NCI-H1417 treated with DMSO at 0.1 percent for 48 hours (cell line): ENCODE data around the gene RASAL1.
A peak's percentile ranks its signal among the peaks of the same experiment; 100 is the strongest.
"Not testable (repeated sequence)": the region's sequence is repeated elsewhere in the genome, so short reads cannot be mapped to it uniquely, and the experiment has no call there.

Source experiments
- DNase-seq: peaks from one replicate; lab custom pipeline; 2025; lab: John Stamatoyannopoulos, UW

The RASAL1 gene

DNA sequence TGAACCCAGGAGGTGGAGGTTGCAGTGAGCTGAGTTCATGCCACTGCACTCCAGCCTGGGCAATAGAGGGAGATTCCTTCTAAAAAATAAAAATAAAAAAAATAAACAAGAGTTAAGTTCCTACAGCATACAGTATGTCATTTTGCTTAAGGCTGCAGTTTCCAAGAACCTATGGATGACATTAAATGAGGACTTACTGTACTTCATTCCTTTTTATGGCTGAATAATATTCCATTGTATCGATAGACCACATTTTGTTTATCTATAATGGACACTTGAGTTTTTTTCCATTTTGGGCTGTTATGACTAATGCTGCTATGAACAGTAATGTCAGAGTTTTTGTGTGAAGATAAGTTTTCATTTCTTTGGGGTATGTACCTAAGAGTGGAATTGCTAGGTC, 17.4 kb downstream of the RASAL1 start:
- DNase-seq, result no peak

DNA sequence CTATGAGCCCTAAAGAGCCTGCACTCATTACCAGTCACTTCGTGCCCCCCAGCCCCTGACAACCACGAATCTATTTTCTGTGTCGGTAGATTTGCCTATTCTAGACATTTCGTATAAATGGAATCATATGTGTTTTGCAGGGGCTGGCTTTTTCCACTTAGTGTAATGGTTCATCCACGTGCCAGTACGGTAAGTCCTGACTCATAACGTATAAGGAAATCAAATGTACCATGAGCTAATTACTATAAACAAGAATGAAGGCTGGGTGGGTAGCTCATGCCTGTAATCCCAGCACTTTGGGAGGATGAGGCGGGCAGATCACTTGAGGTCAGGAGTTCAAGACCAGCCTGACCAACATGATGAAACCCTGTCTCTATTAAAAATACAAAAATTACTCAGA, 17.9 kb downstream of the RASAL1 start:
- DNase-seq, result not testable (repeated sequence)

DNA sequence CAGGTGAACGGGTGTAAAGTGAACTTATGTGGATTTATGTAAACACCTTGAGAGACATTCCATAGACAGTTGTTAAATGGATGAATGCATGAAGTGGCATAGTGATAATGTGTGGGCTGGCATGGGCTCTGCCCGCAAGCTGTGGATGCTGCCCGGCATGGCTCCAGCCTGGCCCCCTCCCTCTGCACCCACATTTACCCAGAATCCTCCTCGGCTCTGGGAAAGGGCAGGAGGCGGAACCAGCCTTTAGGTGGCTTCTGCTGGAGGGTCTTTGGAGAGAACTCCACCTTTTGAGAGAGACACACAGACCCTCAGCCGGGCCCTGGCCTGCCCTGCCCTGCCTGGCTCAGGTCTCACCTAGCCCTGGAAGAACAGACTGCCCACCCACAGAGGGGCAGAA, 18.7 kb downstream of the RASAL1 start:
- no peak for DNase-seq

DNA sequence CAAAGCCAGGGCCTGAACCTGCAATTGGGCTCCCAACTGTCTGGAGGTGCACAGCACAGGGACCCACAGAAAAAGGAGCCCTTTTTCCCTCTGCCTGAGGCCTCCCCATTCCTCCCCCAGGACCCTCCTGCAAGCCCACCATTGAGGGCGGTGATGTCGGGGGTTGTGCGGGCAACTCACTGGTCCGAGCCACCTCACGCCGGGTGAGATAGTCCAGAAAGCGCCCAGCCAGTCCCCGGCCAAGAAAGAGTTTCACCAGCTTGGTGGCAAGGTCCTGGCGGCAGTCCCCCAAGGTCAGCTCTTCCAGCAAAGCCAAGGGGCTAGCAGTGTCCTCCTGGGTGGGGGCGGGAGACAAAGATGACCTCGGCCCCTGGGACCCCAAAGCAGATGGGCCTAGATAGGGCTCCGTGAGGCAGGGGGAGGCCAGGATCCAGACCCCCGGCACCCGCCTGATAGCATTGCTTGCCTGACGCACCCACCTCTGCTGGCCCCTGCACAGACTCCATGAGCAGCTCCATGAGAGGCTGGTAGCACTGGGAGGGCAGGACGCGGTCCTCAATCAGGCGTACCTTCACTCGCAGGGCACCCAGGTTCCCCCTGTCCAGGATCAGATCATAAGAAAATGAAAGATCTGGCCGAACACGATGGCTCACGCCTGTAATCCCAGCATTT, 20.0 kb downstream of the RASAL1 start:
- no peak for DNase-seq

DNA sequence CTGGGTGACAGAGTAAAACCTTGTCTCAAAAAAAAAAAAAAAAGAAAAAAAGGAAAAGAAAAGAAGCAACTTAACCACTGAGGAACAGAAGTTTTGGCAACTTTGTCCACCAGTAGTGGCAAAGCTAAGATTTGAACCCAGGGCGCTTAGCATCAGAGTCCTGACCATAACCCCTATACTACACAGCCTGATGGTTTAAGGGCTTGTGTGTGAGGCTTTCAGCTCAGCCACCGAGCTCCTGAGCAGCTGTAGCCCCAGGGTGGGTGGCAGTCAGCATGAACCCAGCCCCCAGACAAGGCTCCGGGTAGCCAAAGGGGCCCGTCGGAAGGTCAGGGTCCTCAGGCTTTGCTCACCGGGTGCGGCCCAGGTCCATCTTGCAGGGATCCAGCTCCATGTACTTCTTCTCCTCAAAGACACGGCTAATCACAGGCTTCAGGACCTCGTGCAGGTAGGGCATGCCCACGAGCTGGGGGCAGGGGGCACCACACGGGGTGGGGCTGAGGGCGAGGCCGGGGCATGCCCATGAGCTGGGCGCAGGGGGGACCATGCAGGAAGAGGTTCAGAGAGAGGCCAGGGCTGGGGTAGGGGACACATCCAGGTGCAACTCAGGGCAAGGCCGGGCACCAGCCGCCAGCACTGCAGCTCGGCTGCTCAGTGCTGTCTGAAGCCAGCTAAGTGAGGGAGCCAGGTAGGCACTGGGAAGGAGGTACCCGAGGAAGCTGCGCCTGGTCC, 20.9 kb downstream of the RASAL1 start:
- no peak for DNase-seq

DNA sequence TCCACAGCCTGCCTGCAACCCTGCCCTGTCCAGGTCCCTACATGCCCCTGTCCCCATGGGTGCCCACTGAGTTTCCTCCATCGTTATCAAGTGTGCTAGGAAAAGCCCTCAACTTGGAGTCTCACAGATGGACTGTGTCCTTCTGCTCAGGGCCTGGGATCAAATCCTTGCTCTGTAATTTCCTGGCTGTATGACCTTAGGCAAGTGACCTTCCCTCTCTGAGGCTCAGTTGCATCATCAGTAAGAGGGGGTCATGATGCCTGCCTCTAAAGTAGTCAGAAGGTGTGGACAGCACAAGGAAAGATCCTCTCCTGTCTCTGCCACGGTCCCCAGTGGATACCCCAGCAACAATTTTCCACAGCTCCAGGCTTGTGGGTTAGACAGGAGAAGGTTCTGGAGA, 22.2 kb downstream of the RASAL1 start:
- no peak for DNase-seq

DNA sequence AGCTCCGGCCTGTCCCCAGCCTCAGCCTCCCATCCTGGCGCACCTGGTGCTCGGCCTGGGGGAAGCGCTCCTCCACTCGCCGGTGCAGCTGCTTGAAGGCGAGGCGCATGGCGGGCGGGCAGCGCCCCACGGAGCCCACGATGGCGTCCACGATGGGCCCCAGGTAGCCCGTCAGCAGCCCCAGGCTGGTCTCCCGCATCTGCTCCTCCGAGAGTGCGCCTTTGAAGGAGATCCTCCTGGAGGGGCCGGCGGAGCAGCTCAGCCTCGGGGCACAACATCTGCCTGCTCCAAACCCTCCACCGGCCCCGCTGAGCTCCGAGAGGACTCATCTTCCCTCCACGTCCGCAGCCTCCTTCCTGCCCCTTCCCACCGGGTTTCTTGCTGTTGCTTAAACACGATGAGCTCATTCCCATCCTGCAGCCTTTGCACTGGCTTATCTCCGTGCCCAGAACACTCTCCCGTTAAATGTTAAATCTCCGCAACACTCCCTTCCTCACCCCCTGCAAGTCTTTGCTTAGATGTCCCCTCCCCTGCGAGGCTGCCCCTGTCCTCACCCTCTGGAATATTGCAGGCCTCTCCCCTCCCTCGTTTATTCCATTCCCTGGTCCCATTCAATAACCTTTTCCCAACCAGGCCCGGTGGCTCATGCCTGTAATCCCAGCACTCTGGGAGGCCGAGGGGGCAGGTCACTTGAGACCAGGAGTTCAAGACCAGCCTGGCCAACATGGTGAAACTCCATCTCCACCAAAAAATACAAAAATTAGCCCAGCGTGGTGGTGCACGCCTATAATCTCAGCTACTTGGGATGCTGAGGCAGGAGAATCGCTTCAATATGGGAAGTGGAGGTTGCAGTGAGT, 23.3 kb downstream of the RASAL1 start:
- DNase-seq, result no peak

DNA sequence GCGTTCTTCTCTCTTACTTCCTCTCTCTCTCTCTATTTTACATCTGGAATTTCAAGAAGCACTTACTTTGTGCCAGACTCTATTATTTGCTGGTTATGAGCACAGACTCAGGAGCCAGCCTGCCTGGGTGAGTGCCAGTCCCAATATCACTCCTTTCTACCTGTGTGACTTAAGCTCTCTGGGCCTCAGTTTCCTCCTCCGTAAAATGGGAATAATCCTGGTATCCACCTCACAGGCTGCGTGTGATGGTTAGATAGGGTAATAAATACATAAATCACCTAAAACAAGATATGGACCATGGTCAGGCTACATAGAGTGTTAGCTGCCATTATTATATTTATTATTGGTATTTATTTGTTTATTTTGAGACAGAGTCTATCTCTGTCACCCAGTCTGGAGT, 24.3 kb downstream of the RASAL1 start:
- DNase-seq, result no peak

DNA sequence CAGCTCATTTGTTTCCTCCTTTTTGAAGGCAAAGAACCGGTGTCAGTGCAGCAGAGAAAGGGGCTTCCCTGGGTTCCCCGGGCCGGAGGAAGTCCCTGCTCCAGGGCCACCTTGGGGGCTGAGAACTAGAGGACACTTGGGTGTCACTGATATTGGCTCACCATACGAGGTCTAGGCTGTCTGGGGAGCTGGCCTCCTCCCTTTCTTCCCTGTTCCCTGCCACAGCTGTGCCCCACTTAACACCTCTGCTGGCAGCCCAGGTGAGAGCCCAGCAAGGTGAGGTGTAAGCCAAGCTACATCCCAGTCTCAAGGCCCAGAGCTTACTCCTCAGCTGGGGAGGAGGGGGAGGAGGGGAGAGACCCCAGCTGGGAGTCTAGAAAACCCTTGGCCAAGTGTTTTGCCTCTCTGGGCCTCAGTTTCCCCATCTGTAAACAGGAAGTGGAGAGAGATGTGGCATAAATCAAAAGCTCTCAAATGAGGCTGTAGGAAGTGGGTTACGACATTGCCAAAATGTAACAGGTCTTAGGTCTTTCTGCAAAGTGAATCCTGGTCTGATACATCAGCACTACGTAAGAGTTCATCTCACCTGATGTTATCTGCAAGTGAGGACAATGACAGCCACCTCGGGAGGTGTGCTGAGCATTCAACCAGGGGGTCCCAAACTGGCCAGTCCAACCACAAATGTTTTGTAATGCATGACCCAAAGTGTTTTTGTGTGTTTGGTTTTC, 25.5 kb downstream of the RASAL1 start:
- no peak for DNase-seq

DNA sequence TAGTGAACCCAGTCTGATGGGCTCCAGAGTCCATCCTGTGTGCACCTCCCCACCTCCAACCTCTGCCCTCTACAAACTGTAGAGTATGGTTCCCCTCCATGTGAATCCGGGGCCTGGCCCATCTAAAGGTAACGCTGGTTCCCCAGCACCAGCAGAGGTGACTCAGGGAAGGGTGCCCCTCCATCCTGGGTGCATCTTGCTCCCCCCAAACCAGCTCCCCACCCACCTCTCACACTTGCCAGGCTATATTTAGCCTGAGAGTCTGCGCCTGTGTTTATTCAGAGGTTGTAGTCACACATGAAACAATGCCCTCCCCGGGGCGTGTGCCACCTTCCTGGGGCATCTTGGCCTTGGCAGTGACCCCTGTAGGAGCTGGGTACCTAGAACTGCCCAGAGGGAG, 26.2 kb downstream of the RASAL1 start:
- DNase-seq, result no peak

DNA sequence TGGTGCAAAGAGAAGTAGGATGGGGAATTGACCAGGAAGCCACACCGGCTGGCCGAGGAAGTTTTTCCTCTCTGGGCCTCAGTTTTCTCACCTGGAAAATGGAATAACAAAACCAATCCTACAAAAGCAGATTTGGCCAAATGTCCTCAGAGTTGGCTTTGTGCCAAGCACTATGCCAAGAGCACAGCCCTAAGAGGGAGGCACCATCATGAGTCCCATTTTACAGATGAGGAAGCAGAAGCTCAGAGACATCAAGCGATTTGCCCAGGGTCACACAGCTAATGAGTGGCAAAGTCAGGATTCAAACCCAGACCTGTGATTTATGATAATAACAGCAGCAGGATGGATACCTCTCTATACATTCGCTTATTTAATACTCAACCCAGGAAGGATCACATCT, 27.3 kb downstream of the RASAL1 start:
- no peak for DNase-seq

DNA sequence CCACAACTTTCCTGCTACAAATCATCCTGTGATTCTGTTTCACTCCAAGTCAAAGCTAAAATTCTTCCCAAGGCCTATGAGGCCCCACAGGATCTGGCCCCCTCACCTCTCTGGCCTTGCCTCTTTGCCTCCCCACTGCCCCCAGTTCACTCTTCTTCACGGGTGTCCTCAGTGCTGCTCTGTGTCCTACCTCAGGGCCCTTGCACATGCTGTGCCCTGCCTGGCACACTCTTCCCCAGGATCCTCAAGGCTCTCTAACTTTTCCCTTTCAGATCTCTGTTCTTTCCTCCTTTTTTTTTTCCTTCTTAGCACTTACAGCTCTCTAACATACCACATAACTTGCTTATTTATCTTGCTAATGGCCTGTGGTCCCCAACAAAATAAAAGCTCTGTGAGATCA, 29.2 kb downstream of the RASAL1 start:
- DNase-seq, result no peak

DNA sequence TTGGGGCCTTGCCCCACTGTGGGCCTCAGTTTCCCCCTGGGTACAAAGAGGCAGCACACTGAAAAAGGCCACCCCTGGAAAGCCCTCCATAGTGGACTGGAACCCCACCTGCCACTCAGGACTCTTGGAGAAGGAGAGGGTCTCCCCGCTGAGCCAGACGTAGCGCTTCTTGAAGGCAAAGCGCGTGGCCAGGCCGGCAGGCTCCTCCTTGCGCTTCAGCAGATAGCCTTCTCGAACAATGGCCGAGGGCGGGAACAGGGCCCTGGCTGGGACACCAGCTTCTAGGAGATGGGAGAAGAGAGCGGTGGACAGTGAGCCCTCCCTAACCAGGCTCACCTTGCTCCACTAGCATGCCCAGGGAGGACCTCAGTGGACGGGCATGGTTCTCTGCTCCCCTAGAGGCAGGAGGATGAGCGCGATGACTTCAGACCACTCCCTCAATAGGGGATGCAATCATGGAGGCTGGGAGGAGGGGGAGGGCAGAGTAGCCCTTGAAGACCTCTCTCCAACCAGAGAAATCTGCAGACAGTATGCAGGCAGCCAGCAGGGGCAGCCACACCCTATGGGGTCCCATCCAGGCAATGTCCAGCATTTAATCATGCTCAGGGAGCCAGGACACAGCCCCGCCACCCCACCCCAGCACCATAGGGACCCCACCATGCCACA, 29.8 kb downstream of the RASAL1 start:
- no peak for DNase-seq

DNA sequence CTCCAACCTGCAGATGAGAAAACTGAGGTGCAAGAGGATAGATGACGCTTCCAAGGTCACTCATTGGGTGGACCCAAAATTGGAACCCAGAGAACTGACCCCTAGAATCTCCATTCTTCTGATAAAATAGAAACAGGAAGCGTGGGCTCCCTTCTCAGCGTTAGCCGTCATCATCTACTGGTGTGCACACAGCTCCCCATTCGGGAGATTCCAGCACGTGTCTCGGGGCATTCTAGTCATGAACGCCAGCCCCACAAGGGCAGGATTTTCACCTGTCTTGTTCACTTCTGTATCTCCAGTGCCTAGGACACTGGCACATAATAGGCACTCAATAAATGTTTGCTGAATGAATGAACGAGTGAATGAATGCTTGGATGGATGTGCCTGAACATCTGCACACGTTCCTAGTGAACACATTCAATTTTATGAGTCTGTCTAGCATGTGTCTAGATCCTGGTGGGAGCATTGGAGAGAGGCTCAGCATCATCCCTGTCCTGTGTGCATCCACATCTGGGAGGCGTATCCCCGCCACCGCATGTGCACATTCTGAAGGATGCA, 30.5 kb downstream of the RASAL1 start:
- no peak for DNase-seq

DNA sequence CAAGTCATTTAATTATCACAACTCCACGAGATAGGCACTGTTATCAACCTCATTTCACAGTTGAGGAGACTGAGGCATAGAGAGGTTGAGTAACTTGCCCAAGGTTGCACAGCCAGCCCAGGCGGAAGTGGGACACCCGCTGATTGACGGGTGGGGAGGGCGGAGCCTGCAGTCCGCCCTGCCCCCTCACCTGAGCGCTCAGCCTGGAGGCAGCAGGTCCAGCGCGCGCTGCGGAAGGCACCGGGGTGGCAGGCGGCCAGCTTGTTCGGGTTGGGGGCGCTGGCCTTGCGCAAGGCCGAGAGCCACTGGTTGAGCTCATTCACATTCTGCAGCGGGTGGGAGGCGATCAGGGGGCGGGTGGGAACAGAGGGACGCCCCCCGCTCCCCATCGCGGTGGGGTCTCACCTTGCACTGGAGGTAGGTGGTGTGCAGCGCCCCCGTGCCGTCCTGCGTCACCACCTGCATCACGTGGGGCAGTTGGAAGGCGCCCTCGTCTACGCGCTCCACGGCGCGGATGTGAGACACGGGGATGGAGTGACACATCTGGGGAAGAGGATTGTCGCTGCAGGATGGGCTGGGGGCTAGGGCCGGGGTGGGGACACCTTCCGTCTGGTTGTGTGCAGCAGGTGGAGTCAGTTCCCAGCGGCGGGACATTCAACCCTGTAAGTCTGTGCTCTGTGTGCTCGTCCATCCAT, 31.7 kb downstream of the RASAL1 start:
- no peak for DNase-seq

DNA sequence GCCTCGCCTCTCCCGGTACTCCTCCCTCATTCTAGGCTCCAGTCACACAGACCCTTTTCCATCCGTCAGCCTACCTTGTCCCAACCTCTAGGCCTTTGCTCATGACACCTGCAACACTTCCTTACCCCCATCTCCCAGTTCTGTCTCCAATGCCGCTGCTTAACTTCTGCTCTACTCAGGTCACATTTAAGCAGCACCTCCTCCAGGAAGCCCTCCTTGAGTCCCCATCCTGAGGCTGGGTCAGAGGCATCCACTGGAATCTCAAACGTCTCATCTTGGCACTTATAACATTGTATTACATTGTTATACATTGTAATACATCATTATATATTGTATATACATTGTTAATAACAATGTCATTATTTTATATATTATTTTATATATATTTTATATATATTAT, 32.8 kb downstream of the RASAL1 start:
- DNase-seq, result no peak

DNA sequence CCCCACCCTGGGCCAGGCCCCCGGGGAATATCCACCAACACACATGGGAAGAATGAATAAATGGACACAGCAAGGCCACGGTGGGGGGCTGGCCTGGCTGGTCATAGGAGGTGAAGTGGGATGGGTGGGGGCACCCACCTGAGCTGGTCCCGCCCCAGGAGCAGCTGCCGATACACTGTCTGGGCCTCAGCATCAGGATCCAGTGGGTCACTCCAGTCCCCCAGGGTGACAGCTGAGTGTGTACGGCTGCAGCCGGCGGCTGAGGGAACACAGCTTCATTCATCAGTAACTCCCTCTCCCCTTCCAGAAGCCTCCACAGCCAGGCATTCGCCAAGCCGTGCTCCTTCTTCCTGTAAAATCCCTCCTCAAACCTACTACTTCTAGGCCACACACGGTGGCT, 33.8 kb downstream of the RASAL1 start:
- DNase-seq, result no peak

DNA sequence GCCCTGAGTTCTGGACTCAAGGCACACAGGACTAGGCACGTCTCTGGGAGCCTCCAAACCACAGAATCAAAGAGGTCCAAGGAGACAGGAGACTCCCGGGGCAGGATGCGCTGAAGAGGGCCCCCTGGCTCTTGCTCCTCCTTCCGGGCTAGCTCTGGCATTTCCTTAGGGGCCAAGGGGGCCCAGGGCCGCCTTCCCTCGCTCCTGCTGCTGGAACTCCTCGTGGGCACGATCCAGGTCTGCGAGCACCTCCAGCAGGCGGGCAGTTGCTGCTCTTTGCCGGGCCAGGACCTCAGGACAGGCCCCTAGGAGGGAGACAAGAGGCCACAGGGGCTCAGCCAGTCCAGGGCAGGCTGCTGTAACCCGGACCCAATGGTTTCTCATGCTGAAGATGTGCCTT, 35.8 kb downstream of the RASAL1 start:
- no peak for DNase-seq

DNA sequence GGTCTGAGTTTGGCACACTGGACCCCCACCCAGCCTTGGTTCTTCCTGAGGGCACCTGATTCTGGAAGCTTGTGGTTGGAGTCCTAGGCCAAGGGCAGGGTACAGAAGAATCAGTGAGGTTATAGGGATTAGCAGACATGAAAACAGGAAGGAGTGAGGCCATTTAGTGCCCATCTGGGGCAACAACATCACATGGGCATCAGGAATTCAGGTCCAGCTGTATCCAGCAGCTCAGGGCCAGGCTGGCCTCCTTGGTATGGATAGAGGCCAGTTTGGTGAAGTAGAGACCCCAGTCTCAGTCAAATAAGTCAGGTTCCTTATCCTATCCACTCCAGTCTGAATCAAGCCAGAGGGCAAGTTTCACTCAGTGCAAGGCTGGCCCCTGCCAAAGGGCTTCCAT, 36.2 kb downstream of the RASAL1 start:
- DNase-seq, result no peak

DNA sequence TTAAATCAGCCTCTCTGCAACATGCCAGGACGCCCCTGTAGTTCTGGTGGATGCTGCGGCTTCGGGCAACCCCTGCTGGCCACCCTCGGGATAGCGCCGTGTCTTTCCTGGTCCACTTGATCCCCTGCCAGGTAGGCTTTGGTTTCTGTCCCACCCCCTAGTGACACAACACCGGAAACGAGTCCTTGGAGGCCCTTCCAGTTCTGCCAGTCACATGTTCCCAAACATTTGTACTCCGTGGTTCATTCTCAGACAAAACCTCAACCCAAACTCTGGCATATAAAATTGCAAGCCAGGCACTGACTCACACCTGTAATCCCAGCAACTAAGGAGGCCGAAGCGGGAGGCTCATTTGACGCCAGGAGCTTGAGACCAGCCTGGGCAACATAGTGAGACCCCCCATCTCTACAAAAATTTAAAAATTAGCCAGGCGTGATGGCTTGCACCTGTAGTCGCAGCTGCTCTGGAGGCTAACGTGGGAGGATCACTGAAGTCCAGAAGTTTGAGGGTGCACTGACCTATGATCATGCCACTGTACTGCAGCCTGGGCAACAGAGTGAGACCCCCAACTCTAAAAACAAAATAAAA, 37.0 kb downstream of the RASAL1 start:
- peak; percentile 50 for DNase-seq
